MCF 10A (cell line): ENCODE measurements around the gene PROP1. TPM values are rescaled to one million over a fixed set of nuclear protein-coding genes. Genes with fewer than 3 reads are reported as not detected.
"Not testable (repeated sequence)": the region's sequence is repeated elsewhere in the genome, so short reads cannot be mapped to it uniquely, and the experiment has no call there.

Experiments
- BruUV-seq: library from RNA; stranded (reverse); fragments of 400-500 nt; replicated peaks from 2 replicates; lab custom pipeline; 2021; lab: Mats Ljungman, UMichigan
- CTCF ChIA-PET: fragments of 300-600 bp; sonication (Branson Sonifier 250); formaldehyde crosslinking; extraction: SDS; loops from one replicate; lab custom pipeline; 2021; ENCODE audit warnings: antibody characterized with exemption, inconsistent platforms; lab: Yijun Ruan, JAX
- POLR2A ChIA-PET: fragments of 300-600, 350-650 bp; sonication (Branson Sonifier 250); formaldehyde crosslinking; extraction: SDS; loops from one replicate; lab custom pipeline; 2020; ENCODE audit warnings: antibody characterized with exemption, inconsistent platforms; lab: Yijun Ruan, JAX
- DNase-seq: peaks from one replicate; pipeline ENCODE4 v3.0.0-alpha.2; 2018; ENCODE audit not compliant: unreplicated experiment
- H3K27ac Mint-ChIP-seq: one replicate; pipeline ENCODE4 v1.8.0; 2022; ENCODE audit warnings: mild to moderate bottlenecking, low read depth, mixed read lengths; ENCODE audit not compliant: unreplicated experiment
- H3K27me3 Mint-ChIP-seq: one replicate; pipeline ENCODE4 v1.8.0; 2022; ENCODE audit warnings: mixed read lengths; ENCODE audit not compliant: insufficient read depth, unreplicated experiment
- H3K36me3 Mint-ChIP-seq: one replicate; pipeline ENCODE4 v1.8.0; 2022; ENCODE audit warnings: mild to moderate bottlenecking, moderate library complexity, mixed read lengths; ENCODE audit not compliant: insufficient read depth, unreplicated experiment
- H3K4me1 Mint-ChIP-seq: one replicate; pipeline ENCODE4 v1.8.0; 2022; ENCODE audit warnings: mixed read lengths; ENCODE audit not compliant: insufficient read depth, unreplicated experiment
- H3K4me3 Mint-ChIP-seq: one replicate; pipeline ENCODE4 v1.8.0; 2022; ENCODE audit warnings: mild to moderate bottlenecking, moderate library complexity, mixed read lengths; ENCODE audit not compliant: unreplicated experiment
- H3K9me3 Mint-ChIP-seq: one replicate; pipeline ENCODE4 v1.8.0; 2022; ENCODE audit warnings: mixed read lengths; ENCODE audit not compliant: unreplicated experiment
- CTCF ChIP-seq: fragments of 200-600 bp; IDR thresholded peaks from one replicate; pipeline ENCODE4 v1.8.0; 2022; ENCODE audit warnings: antibody characterized with exemption, mild to moderate bottlenecking; ENCODE audit not compliant: unreplicated experiment
- intact Hi-C: fragments of 100-400 bp; cut with micrococcal nuclease; formaldehyde crosslinking; loops from 2 replicates; pipeline ENCODE4 v1.14.1; 2022
- total RNA-seq: library from RNA; stranded (reverse); gene quantifications from 2 replicates; pipeline ENCODE4 v1.2.3, GENCODE V29; 2022

Gene PROP1
- total RNA-seq, 1 experiment from 2014 or later = not detected

GRCh38 chr5:177973066-177973635 lies 22.9 kb downstream of the PROP1 start:
- intact Hi-C loops = no loop called here
- ChIA-PET CTCF (no interaction called here), POLR2A (interaction anchor here (0.5 kb wide), 1 partner anchor 10 kb away, joined by 3 read pairs; no protein-coding TSS in a partner anchor)
- peaks cover 14% of the 10 kb centered on the region for H3K27me3 Mint-ChIP-seq
- BruUV-seq = no TSS peak
- H3K36me3 Mint-ChIP-seq = no peaks in the 10 kb centered on the region
- no peak for DNase-seq
- no peak overlapping the region for H3K4me3 Mint-ChIP-seq
- H3K4me1 Mint-ChIP-seq = no peaks in the 10 kb centered on the region
- no peak overlapping the region for H3K27ac Mint-ChIP-seq
- H3K9me3 Mint-ChIP-seq = peaks cover 9% of the 10 kb centered on the region
- TF ChIP-seq CTCF = no peak

DNA sequence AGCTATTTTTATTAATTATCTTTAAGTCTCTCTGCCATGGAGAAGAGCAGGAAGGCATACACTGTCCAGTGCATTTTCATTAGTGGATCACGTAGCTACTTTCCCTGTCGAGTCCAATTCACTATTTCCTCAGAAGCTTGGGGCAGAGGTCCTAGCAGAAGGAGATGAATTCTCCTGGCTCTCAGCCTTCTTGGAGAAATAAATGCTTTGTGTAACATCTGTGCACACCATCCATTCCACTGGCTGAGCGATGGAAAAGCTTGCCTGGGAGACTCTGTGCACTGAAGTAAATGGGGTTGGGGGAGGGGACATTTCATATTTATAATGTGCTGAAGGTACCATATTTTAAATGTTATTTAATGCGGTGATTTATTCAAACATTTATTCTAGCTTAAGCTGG lies 23.4 kb downstream of the PROP1 start:
- no TSS peak for BruUV-seq
- TF ChIP-seq CTCF = no peak
- H3K27ac Mint-ChIP-seq = no peak overlapping the region
- ChIA-PET POLR2A (no interaction called here), CTCF (interaction anchor here (1.1 to 1.4 kb wide), 2 partner anchors 9 to 427 kb away, joined by 3 to 4 read pairs; no protein-coding TSS in a partner anchor)
- intact Hi-C loops = no loop called here
- peaks cover 9% of the 10 kb centered on the region for H3K9me3 Mint-ChIP-seq
- no peaks in the 10 kb centered on the region for H3K36me3 Mint-ChIP-seq
- H3K4me3 Mint-ChIP-seq = no peak overlapping the region
- H3K4me1 Mint-ChIP-seq = no peaks in the 10 kb centered on the region
- peaks cover 14% of the 10 kb centered on the region for H3K27me3 Mint-ChIP-seq
- DNase-seq = no peak

GRCh38 chr5:177972014-177972413 lies 24.0 kb downstream of the PROP1 start:
- POLR2A ChIA-PET, H3K4me1 Mint-ChIP-seq, BruUV-seq, H3K9me3 Mint-ChIP-seq, intact Hi-C loops, DNase-seq, H3K4me3 Mint-ChIP-seq, H3K27ac Mint-ChIP-seq, H3K36me3 Mint-ChIP-seq: not testable (repeated sequence)
- CTCF ChIA-PET = interaction anchor here (1.0 to 1.4 kb wide), 3 partner anchors 8 to 426 kb away, joined by 3 to 5 read pairs (median 4); no protein-coding TSS in a partner anchor
- H3K27me3 Mint-ChIP-seq = peaks cover 14% of the 10 kb centered on the region

- Mint-ChIP-seq H3K4me1 (no peaks in the 10 kb centered on the region), H3K27me3 (peaks cover 14% of the 10 kb centered on the region), H3K27ac (no peak overlapping the region), H3K36me3 (no peaks in the 10 kb centered on the region), H3K9me3 (no peaks in the 10 kb centered on the region), H3K4me3 (no peak overlapping the region)
- ChIA-PET CTCF (interaction anchor here (0.7 to 1.3 kb wide), 3 partner anchors 8 to 1463 kb away, joined by 3 to 5 read pairs (median 4); no protein-coding TSS in a partner anchor), POLR2A (interaction anchor here (0.7 kb wide), 1 partner anchor 745 kb away, joined by 3 read pairs; no protein-coding TSS in a partner anchor)
- intact Hi-C loops = no loop called here
- BruUV-seq = no TSS peak
- no peak for DNase-seq
- TF ChIP-seq CTCF = no peak
Observed at GRCh38 chr5:177968661-177969211, 27.3 kb downstream of the PROP1 start.
